Progenitor cell of endocrine pancreas (in vitro differentiated cells): ENCODE data around the gene PITX1. TPM values are rescaled to one million over a fixed set of nuclear protein-coding genes. Genes with fewer than 3 reads are reported as not detected.

Source experiments
- DNase-seq: peaks from one replicate; pipeline ENCODE4 v3.0.0; 2021; ENCODE audit warnings: low spot score; ENCODE audit not compliant: unreplicated experiment
- H3K27ac Mint-ChIP-seq: 2 replicates; pipeline ENCODE4 v1.8.0; 2021; ENCODE audit warnings: mild to moderate bottlenecking, moderate library complexity, mixed read lengths
- H3K27me3 Mint-ChIP-seq: 2 replicates; pipeline ENCODE4 v1.8.0; 2021; ENCODE audit warnings: mixed read lengths
- H3K36me3 Mint-ChIP-seq: 2 replicates; pipeline ENCODE4 v1.8.0; 2022; ENCODE audit warnings: mixed read lengths; ENCODE audit not compliant: insufficient read depth
- H3K4me1 Mint-ChIP-seq: 2 replicates; pipeline ENCODE4 v1.8.0; 2021; ENCODE audit warnings: low read depth, mixed read lengths
- H3K4me3 Mint-ChIP-seq: 2 replicates; pipeline ENCODE4 v1.8.0; 2021; ENCODE audit warnings: low read depth, mild to moderate bottlenecking, moderate library complexity, mixed read lengths
- H3K9me3 Mint-ChIP-seq: 2 replicates; pipeline ENCODE4 v1.8.0; 2021; ENCODE audit warnings: low read depth, mixed read lengths
- CTCF ChIP-seq: fragments of 200-600 bp; sonication (generic); IDR thresholded peaks from one replicate; pipeline ENCODE4 v1.5.0; 2021; ENCODE audit warnings: antibody characterized with exemption, mild to moderate bottlenecking; ENCODE audit not compliant: unreplicated experiment
- total RNA-seq: library from RNA; stranded (reverse); gene quantifications from 2 replicates; pipeline ENCODE4 v1.2.1, GENCODE V29; 2021

PITX1 gene
- total RNA-seq, 1 donor from 2014 or later = 16.2 TPM

- no peak for TF ChIP-seq CTCF
- H3K4me1 Mint-ChIP-seq = peaks cover 3% of the 10 kb centered on the region
- no peaks in the 10 kb centered on the region for H3K36me3 Mint-ChIP-seq
- H3K4me3 Mint-ChIP-seq = no peak overlapping the region
- peaks cover 76% of the 10 kb centered on the region for H3K27me3 Mint-ChIP-seq
- no peaks in the 10 kb centered on the region for H3K9me3 Mint-ChIP-seq
- no peak for DNase-seq
- H3K27ac Mint-ChIP-seq = no peak overlapping the region
These were observed 21.4 kb upstream of the PITX1 start for GRCh38 chr5:135055396-135055795.

- H3K4me3 Mint-ChIP-seq = no peak overlapping the region
- no peaks in the 10 kb centered on the region for H3K36me3 Mint-ChIP-seq
- H3K27ac Mint-ChIP-seq = no peak overlapping the region
- no peak for TF ChIP-seq CTCF
- peaks cover 82% of the 10 kb centered on the region for H3K27me3 Mint-ChIP-seq
- peaks cover 3% of the 10 kb centered on the region for H3K4me1 Mint-ChIP-seq
- H3K9me3 Mint-ChIP-seq = no peaks in the 10 kb centered on the region
- no peak for DNase-seq
These were observed 20.5 kb upstream of the PITX1 start for GRCh38 chr5:135054546-135054945.

- Mint-ChIP-seq H3K27ac (no peak overlapping the region), H3K36me3 (no peaks in the 10 kb centered on the region), H3K4me1 (peaks cover 3% of the 10 kb centered on the region), H3K9me3 (no peaks in the 10 kb centered on the region), H3K4me3 (no peak overlapping the region), H3K27me3 (peaks cover 86% of the 10 kb centered on the region)
- DNase-seq = no peak
- no peak for TF ChIP-seq CTCF
These were observed 20.0 kb upstream of the PITX1 start for GRCh38 chr5:135053989-135054388.

GRCh38 chr5:135053278-135053677 is 19.2 kb upstream of the PITX1 start:
- DNase-seq = no peak
- Mint-ChIP-seq H3K36me3 (no peaks in the 10 kb centered on the region), H3K27ac (no peak overlapping the region), H3K4me1 (peaks cover 3% of the 10 kb centered on the region), H3K9me3 (no peaks in the 10 kb centered on the region), H3K27me3 (peaks cover 87% of the 10 kb centered on the region), H3K4me3 (no peak overlapping the region)
- TF ChIP-seq CTCF = no peak

GRCh38 chr5:135052511-135053145 is 18.6 kb upstream of the PITX1 start:
- H3K27ac Mint-ChIP-seq = no peak overlapping the region
- peaks cover 88% of the 10 kb centered on the region for H3K27me3 Mint-ChIP-seq
- H3K36me3 Mint-ChIP-seq = no peaks in the 10 kb centered on the region
- H3K4me3 Mint-ChIP-seq = no peak overlapping the region
- TF ChIP-seq CTCF = no peak
- no peaks in the 10 kb centered on the region for H3K9me3 Mint-ChIP-seq
- no peak for DNase-seq
- peaks cover 3% of the 10 kb centered on the region for H3K4me1 Mint-ChIP-seq
